Astrocyte (in vitro differentiated cells and primary cell): ENCODE measurements around the gene PCK1.

Experiments used
- EZH2 ChIP-seq: IDR thresholded peaks from 2 replicates; pipeline ENCODE4 v1.6.1; 2012; ENCODE audit warnings: mild to moderate bottlenecking, low read length, inconsistent platforms; ENCODE audit not compliant: insufficient read depth
- TF ChIP-seq, protein P1 (sequence below): IDR thresholded peaks from 2 replicates; pipeline ENCODE4 v1.5.1; 2011; ENCODE audit warnings: low read depth, mild to moderate bottlenecking, inconsistent platforms, low read length, moderate library complexity; ENCODE audit not compliant: insufficient read depth

DNA sequence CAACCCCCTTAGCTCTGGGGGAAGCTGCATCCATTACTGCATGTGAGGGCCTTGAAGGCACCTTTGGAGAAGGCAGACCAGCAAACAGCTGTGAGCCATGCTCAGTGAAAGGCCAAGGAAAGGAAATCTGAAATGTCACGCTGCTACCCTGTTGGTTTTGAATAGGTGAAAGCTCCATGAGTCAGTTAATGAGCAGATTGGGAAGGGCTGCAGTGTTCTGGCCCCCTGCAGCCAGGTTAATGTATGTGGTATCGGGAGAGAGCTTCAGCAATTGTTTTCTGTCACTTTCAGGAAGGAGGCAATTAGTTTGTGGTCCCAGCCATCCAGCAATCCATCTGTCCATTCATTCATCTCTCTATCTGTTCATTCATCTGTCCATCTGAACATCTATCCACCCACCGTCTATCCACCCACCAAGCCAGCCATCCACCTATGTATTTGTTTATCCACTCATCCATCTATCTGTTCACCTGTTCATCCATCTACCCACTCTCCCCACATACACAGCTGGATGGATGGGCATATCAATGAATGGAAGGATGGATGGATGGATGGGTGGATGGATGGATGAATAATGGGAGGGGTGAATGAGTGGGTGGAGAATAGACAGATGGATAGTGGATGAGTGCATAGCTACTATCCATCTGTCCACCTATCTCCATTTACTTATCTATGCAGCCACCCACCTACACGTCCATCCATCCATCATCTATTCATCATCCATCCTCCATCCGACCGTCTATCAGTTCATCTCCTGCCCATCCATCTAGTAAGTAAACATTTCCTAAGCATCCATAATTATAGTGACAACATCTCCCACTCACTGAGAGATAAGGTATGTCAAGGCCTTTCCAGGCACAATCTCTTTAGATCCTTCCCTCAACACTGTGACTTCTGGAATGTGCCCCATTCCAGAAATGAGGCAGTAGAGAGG lies 16.0 kb downstream of the PCK1 start:
- TF ChIP-seq, protein P1, sequence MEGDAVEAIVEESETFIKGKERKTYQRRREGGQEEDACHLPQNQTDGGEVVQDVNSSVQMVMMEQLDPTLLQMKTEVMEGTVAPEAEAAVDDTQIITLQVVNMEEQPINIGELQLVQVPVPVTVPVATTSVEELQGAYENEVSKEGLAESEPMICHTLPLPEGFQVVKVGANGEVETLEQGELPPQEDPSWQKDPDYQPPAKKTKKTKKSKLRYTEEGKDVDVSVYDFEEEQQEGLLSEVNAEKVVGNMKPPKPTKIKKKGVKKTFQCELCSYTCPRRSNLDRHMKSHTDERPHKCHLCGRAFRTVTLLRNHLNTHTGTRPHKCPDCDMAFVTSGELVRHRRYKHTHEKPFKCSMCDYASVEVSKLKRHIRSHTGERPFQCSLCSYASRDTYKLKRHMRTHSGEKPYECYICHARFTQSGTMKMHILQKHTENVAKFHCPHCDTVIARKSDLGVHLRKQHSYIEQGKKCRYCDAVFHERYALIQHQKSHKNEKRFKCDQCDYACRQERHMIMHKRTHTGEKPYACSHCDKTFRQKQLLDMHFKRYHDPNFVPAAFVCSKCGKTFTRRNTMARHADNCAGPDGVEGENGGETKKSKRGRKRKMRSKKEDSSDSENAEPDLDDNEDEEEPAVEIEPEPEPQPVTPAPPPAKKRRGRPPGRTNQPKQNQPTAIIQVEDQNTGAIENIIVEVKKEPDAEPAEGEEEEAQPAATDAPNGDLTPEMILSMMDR: no peak
- TF ChIP-seq EZH2: no peak
